HG02759 (cell line): ENCODE measurements around the gene CLDN6.
"Not testable (repeated sequence)": the region's sequence is repeated elsewhere in the genome, so short reads cannot be mapped to it uniquely, and the experiment has no call there.

ENCODE experiments used
- ATAC-seq: cut with Tn5 transposase; IDR thresholded peaks from one replicate; pipeline ENCODE4 v1.9.1; 2021; ENCODE audit warnings: mild to moderate bottlenecking, moderate library complexity; ENCODE audit not compliant: unreplicated experiment

CLDN6 gene, protein sequence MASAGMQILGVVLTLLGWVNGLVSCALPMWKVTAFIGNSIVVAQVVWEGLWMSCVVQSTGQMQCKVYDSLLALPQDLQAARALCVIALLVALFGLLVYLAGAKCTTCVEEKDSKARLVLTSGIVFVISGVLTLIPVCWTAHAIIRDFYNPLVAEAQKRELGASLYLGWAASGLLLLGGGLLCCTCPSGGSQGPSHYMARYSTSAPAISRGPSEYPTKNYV

GRCh38 chr16:3017794-3018506, at the start of gene CLDN6:
Gene CLDN6, minus strand, starts transcription at chr16:3018183. Its CDS starts 2,162 bp downstream, at chr16:3016021.
- ATAC-seq, result no peak

DNA sequence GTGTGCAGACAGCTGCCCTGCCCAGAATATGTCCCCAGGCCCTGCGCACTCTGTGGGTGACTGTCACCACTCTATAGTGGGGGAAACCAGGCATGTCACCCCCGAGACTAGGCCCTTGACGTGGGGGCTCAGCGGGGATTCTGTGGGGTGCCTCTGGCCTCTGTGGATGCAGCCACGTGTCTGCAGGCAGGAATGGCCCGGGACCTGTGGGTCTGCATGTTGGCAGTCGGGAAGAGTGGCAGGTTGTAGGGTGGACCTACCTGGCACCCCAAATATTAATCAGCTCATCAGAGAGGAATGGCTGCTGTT, 48.4 kb upstream of the CLDN6 start:
- ATAC-seq, result no peak

DNA sequence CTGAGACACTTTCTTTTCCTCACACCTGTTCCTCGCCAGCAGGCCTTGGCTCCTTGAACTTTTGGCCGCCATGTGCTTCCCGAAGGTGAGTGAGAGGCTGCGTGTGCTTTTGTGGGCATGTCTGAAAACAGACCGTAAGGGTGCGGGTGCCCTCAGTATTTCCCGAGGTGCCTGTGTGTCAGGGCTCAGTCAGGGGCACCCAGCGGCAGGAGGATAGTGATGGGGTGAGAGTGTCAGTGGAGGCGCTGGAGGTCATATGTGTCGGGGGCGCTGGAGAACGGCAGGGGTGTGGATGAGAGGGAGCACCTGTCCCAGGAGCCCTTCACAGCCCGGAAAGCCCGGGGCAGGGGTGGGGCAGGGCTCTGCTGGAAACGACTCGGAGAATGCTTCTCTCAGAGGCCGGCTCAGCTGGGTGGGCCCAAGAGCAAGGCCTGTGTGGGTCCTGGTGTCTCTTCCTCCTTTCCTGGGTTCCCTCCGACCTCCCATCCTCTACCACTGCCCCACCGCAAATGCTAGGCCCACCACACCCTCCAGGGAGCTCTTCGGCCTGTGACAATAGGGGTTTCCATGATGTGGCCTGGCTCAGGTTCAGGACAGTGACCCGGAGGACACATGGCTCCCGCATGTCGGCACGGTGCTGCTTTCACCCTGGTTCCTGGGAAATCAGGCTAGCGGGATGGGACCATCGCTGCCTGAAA, 47.9 kb upstream of the CLDN6 start:
- no peak for ATAC-seq

GRCh38 chr16:3065069-3065741, 47.2 kb upstream of the CLDN6 start, which contains the start of gene IL32:
Gene IL32, plus strand, starts transcription at chr16:3065640. Its CDS starts 172 bp downstream, at chr16:3065812.
- no peak for ATAC-seq

- no peak for ATAC-seq
These were observed 45.8 kb upstream of the CLDN6 start for GRCh38 chr16:3063625-3064386.

GRCh38 chr16:3062553-3062952, 44.6 kb upstream of the CLDN6 start:
- no peak for ATAC-seq

- no peak for ATAC-seq
These were observed 42.5 kb upstream of the CLDN6 start for GRCh38 chr16:3060339-3061127.

GRCh38 chr16:3059723-3060242, 41.8 kb upstream of the CLDN6 start:
- no peak for ATAC-seq

GRCh38 chr16:3059041-3059722, 41.2 kb upstream of the CLDN6 start:
- ATAC-seq, result peak; percentile 86

GRCh38 chr16:3058139-3059030, 40.4 kb upstream of the CLDN6 start:
- peak; percentile 24 for ATAC-seq

- no peak for ATAC-seq
These were observed 39.5 kb upstream of the CLDN6 start for GRCh38 chr16:3057181-3058138.

DNA sequence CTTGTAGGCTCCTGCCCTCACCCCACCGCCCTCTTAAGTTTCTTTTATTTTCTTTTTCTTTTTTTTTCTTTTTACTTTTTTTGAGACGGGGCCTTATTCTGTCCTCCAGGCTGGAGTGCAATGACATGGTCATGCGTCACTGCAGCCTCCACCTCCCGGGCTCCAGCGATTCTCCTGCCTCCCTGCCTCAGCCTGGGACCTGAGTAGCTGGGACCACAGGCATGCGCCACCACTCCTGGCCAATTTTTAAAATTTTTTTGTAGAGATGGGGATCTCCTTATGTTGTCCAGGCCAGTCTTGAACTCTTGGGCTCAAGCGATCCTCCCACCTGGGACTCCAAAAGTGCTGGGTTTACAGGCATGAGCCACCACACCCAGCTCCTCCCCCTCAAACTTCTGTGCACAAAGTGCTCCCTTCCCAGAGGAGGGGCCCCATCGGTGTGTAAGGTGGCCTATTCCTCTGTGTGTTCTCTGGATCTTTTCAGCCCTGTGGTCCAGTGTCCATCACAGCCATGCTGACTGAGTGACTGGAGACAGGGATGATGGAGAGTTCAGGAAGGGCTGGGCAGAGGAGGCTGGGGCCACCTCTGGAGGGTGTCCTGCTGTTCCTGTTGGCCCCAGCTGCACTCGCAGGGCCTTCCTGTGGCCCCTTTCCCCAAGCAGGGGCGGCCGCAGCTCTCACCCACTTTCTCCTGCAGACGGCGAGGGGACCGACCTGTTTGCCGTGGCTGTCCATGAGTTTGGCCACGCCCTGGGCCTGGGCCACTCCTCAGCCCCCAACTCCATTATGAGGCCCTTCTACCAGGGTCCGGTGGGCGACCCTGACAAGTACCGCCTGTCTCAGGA, 38.6 kb upstream of the CLDN6 start:
- no peak for ATAC-seq

GRCh38 chr16:3055734-3056115, 37.7 kb upstream of the CLDN6 start:
- not testable (repeated sequence) for ATAC-seq

DNA sequence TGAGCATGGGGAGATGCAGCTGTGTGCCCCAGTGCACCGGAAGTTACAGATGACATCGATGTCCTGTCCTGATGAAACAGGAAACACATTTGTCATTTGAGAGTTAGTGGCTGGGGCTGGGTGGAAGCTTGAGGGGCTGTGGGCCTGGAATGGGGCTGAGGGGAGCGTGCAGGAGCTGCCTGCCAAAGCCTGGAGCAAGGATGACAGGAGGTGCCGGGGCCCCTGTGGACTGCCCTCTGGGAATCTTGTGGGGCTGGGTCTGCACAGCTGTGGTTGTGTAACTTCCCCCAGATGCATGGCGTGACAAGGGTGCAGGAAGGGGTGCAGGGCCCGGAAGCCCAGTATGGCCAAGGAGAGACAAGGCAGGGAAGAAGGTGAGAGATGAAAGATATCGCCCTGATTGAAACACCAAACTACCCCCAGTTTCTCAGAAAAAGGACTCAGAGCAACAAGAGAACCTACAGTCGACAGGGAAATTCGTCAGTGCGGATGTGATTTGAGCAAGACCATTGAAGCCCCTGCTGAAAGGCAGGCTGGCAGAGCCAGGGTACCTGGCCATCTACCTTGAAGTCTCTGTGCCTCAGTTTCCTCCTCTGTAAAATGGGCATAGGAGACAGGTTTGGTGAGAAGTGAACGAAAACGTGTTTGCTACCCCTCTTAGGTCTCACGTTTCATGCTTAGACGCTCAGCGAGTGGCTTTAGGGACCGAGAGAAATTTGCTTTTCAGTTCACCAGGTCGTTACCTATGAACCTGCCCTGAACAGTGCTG, 37.2 kb upstream of the CLDN6 start:
- ATAC-seq, result no peak

DNA sequence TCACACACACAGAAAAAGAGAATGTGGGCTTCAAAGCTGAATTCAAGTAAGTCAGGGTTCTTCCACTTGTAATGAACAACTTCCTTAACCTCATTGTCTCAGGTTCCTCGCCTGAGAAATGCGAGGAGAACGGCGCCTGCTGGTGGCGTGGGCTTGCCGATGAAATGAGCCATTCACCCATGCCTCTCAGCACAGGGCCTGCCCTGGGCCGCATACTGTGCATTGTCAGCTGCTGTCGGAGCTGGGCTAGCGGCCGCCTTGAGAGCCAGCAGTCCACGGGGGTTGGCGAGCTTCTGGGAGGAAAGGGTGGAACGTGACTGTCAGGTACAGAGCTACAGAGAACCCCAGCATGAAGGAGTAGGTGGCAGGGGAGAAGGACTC, 35.3 kb upstream of the CLDN6 start:
- not testable (repeated sequence) for ATAC-seq
